Endodermal cell (in vitro differentiated cells): Measurements from ENCODE around the gene TDRD1. TPM values are rescaled to one million over a fixed set of nuclear protein-coding genes. Genes with fewer than 3 reads are reported as not detected.

ENCODE experiments used
- DNase-seq: peaks from one replicate; pipeline ENCODE4 v3.0.0-alpha.2; 2017
- H3K27ac ChIP-seq: 2 replicates; pipeline ENCODE4 v1.5.1; 2013; ENCODE audit warnings: mild to moderate bottlenecking, low read depth, low read length, moderate library complexity
- H3K27me3 ChIP-seq: 2 replicates; pipeline ENCODE4 v1.6.1; 2013; ENCODE audit warnings: mild to moderate bottlenecking, low read length, moderate library complexity; ENCODE audit not compliant: insufficient read depth, control insufficient read depth, poor library complexity, severe bottlenecking
- H3K36me3 ChIP-seq: 2 replicates; pipeline ENCODE4 v1.7.0; 2013; ENCODE audit warnings: mild to moderate bottlenecking, low read length, moderate library complexity; ENCODE audit not compliant: control insufficient read depth, insufficient read depth
- H3K4me1 ChIP-seq: one replicate; pipeline ENCODE4 v1.7.0; 2013; ENCODE audit warnings: low read length; ENCODE audit not compliant: control insufficient read depth, insufficient read depth
- H3K4me3 ChIP-seq: 2 replicates; pipeline ENCODE4 v1.5.1; 2013; ENCODE audit warnings: mild to moderate bottlenecking, low read length, moderate library complexity
- H3K9ac ChIP-seq: 2 replicates; pipeline ENCODE4 v1.6.1; 2013; ENCODE audit warnings: mild to moderate bottlenecking, low read length, moderate library complexity; ENCODE audit not compliant: poor library complexity, severe bottlenecking; ENCODE audit errors: extremely low read depth
- H3K9me3 ChIP-seq: 2 replicates; pipeline ENCODE4 v1.6.1; 2013; ENCODE audit warnings: mild to moderate bottlenecking, low read length, moderate library complexity; ENCODE audit not compliant: control insufficient read depth
- H3K27ac Mint-ChIP-seq: 2 replicates; pipeline ENCODE4 v1.8.0; 2020; ENCODE audit warnings: mixed read lengths
- H3K27me3 Mint-ChIP-seq: 2 replicates; pipeline ENCODE4 v1.8.0; 2021; ENCODE audit warnings: mild to moderate bottlenecking, mixed read lengths; ENCODE audit not compliant: insufficient read depth
- H3K36me3 Mint-ChIP-seq: 2 replicates; pipeline ENCODE4 v1.8.0; 2020; ENCODE audit warnings: low read depth, mixed read lengths
- H3K4me1 Mint-ChIP-seq: 2 replicates; pipeline ENCODE4 v1.8.0; 2020; ENCODE audit warnings: mixed read lengths
- H3K4me3 Mint-ChIP-seq: 2 replicates; pipeline ENCODE4 v1.8.0; 2020; ENCODE audit warnings: mild to moderate bottlenecking, moderate library complexity, mixed read lengths
- H3K9me3 Mint-ChIP-seq: 2 replicates; pipeline ENCODE4 v1.8.0; 2020; ENCODE audit warnings: mild to moderate bottlenecking, mixed read lengths
- WGBS, 2 experiments: methylation state at CpG; one replicate each; pipeline versions ENCODE4 v1.1.5 to v1.1.7; 2013; ENCODE audit warnings: missing lambda C conversion rate in 2 of 2, mixed read lengths in 1 of 2; ENCODE audit not compliant: insufficient coverage in 1 of 2, insufficient read length in 1 of 2; 5-methylcytosine and 5-hydroxymethylcytosine counted together
- total RNA-seq, 2 donors: library from RNA; stranded (reverse); fragmentation: NEBNext Ultra II Directional in 1 of 2; extraction: Animal tissue kit (Norgen Biotek cat#: 25700) in 1 of 2; gene quantifications; 2 replicates in 1 of 2; 3 replicates in 1 of 2; pipeline ENCODE4 v1.2.1, GENCODE V29; 2021
- TF ChIP-seq, protein P1 (sequence below): fragments of 200-600 bp; sonication (generic); conservative IDR thresholded peaks from 2 replicates; pipeline ENCODE4 v1.5.0; 2021; ENCODE audit warnings: antibody characterized with exemption, mild to moderate bottlenecking

TDRD1 gene
- total RNA-seq, 2 donors from 2014 or later, result 0.09 to 0.15 TPM

DNA sequence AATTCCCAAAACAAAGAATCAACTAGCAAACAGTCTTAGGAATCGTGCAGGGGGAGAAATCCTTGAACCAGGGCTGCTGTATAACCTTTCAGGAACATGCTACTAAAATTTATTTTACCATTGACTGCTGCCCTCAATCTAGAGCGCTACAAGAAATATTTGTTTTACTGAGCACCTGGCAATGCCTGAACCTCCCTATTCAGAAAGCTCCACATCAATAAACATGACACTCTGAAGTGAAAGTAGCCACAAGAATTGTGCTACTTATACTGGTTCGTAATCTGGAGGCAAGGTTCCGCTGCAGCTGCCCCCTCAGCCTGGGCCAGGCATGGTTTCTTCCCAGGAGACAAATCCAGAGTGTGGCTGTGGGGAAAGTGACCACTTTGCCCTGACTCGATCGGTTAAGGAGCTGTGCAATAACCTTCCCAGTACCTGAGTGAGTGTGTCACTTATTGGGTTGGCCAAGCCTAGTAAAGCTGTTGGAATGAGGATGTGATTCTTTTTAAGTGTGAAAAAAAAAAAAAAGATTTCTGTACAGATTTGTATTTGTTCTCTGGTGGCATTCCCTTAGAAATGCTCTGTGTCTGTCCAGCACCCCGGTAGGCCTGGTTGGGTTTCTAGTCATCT, 67.6 kb downstream of the TDRD1 start:
- Mint-ChIP-seq H3K27ac (no peak overlapping the region), H3K4me3 (no peak overlapping the region), H3K36me3 (no peaks in the 10 kb centered on the region), H3K9me3 (no peaks in the 10 kb centered on the region), H3K4me1 (peaks cover 3% of the 10 kb centered on the region), H3K27me3 (peaks cover 12% of the 10 kb centered on the region)
- Histone ChIP-seq H3K4me3 (no peak overlapping the region), H3K9ac (no peak overlapping the region), H3K9me3 (no peaks in the 10 kb centered on the region), H3K27me3 (peaks cover 20% of the 10 kb centered on the region), H3K36me3 (no peaks in the 10 kb centered on the region), H3K27ac (no peak overlapping the region), H3K4me1 (no peaks in the 10 kb centered on the region)
- TF ChIP-seq, protein P1, sequence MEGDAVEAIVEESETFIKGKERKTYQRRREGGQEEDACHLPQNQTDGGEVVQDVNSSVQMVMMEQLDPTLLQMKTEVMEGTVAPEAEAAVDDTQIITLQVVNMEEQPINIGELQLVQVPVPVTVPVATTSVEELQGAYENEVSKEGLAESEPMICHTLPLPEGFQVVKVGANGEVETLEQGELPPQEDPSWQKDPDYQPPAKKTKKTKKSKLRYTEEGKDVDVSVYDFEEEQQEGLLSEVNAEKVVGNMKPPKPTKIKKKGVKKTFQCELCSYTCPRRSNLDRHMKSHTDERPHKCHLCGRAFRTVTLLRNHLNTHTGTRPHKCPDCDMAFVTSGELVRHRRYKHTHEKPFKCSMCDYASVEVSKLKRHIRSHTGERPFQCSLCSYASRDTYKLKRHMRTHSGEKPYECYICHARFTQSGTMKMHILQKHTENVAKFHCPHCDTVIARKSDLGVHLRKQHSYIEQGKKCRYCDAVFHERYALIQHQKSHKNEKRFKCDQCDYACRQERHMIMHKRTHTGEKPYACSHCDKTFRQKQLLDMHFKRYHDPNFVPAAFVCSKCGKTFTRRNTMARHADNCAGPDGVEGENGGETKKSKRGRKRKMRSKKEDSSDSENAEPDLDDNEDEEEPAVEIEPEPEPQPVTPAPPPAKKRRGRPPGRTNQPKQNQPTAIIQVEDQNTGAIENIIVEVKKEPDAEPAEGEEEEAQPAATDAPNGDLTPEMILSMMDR, result no peak
- 93 to 97% methylated on average over 4 to 7 of the region's 7 CpGs for WGBS, 2 experiments
- no peak for DNase-seq

DNA sequence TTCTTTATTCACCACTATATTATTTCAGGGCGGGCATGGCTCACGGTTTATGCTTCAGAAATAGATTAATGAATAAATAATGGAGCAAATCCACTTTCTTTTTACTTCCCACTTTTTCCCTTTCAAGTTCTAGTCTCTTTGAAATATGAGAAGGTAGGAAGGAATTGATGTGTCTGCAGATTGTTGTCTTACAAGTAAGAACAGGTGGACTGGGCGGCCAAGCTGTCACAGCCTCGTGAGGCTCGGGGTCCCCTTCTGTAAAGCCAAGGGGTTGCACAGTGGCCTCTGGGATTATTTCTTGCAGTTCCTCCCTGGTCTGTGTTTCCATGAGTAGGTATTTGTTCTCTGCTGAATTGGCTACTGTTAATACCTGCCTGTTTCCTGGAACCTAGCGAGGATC, 71.1 kb downstream of the TDRD1 start:
- WGBS, 2 experiments, result 80 to 93% methylated on average over 2 to 4 of the region's 6 CpGs

DNA sequence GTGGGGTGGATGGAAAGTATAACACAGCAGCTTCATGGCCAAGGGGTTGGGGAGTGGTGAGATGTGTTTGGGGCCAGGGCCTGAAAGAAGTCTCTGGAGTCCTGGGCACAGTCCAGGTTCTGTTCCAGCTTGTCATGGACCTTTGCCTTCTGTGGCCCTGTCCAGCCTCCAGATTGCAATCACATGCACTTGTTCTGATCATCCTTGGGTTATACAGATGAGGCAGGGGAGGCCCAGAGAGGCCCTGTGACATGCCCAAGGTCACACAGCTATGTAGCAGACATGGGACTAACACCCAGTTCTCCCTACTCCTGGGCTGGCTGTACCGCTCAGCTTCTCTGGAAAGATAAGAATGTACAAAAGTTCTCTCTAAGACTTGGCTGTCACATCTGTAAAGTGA, 71.6 kb downstream of the TDRD1 start:
- DNase-seq, result no peak
- no peak overlapping the region for H3K9ac ChIP-seq
- no peak overlapping the region for H3K4me3 Mint-ChIP-seq
- WGBS, 2 experiments, result 92% methylated on average over 1 of the region's 1 CpG; no CpG with 5 or more reads in 1 of the 2 experiments
- no peak overlapping the region for H3K27ac Mint-ChIP-seq
- H3K27me3 ChIP-seq, result no peaks in the 10 kb centered on the region
- no peaks in the 10 kb centered on the region for H3K4me1 ChIP-seq
- H3K36me3 ChIP-seq, result no peaks in the 10 kb centered on the region
- no peaks in the 10 kb centered on the region for H3K4me1 Mint-ChIP-seq
- H3K36me3 Mint-ChIP-seq, result peaks cover 5% of the 10 kb centered on the region
- no peak overlapping the region for H3K27ac ChIP-seq
- no peak overlapping the region for H3K4me3 ChIP-seq
- no peaks in the 10 kb centered on the region for H3K27me3 Mint-ChIP-seq
- TF ChIP-seq, protein P1, result no peak
- no peaks in the 10 kb centered on the region for H3K9me3 ChIP-seq
- peaks cover 5% of the 10 kb centered on the region for H3K9me3 Mint-ChIP-seq

More for the DNA sequence above, 71.1 kb downstream of the TDRD1 start:
- Mint-ChIP-seq H3K4me3 (no peak overlapping the region), H3K27me3 (no peaks in the 10 kb centered on the region), H3K9me3 (peaks cover 5% of the 10 kb centered on the region), H3K4me1 (no peaks in the 10 kb centered on the region), H3K36me3 (peaks cover 5% of the 10 kb centered on the region), H3K27ac (no peak overlapping the region)
- H3K9me3 ChIP-seq, result no peaks in the 10 kb centered on the region
- H3K27ac ChIP-seq, result no peak overlapping the region
- H3K36me3 ChIP-seq, result no peaks in the 10 kb centered on the region
- H3K27me3 ChIP-seq, result no peaks in the 10 kb centered on the region
- no peak overlapping the region for H3K9ac ChIP-seq
- TF ChIP-seq, protein P1, result no peak
- DNase-seq, result no peak
- no peaks in the 10 kb centered on the region for H3K4me1 ChIP-seq
- no peak overlapping the region for H3K4me3 ChIP-seq
